Dendritic cell treated with granulocyte-macrophage colony-stimulating factor and Interleukin-4, amounts not matched to agents 40 ng/mL and 50 ng/mL, for 4 days (primary cell): ENCODE results near the gene PAFAH1B1.
"Not testable (repeated sequence)": the region's sequence is repeated elsewhere in the genome, so short reads cannot be mapped to it uniquely, and the experiment has no call there.

Source experiments
- H3K27ac Mint-ChIP-seq: one replicate; pipeline ENCODE4 v1.8.0; 2022; ENCODE audit warnings: mild to moderate bottlenecking, mixed read lengths
- H3K27me3 Mint-ChIP-seq: one replicate; pipeline ENCODE4 v1.8.0; 2022; ENCODE audit warnings: mild to moderate bottlenecking, mixed read lengths
- H3K36me3 Mint-ChIP-seq: one replicate; pipeline ENCODE4 v1.8.0; 2022; ENCODE audit warnings: low read depth, mixed read lengths
- H3K4me1 Mint-ChIP-seq: one replicate; pipeline ENCODE4 v1.8.0; 2022; ENCODE audit warnings: low read depth, mixed read lengths
- H3K4me3 Mint-ChIP-seq: one replicate; pipeline ENCODE4 v1.8.0; 2022; ENCODE audit warnings: mild to moderate bottlenecking, moderate library complexity, mixed read lengths
- H3K9me3 Mint-ChIP-seq: one replicate; pipeline ENCODE4 v1.8.0; 2022; ENCODE audit warnings: mixed read lengths
- intact Hi-C: fragments of 100-400 bp; cut with micrococcal nuclease; formaldehyde crosslinking; loops from one replicate; pipeline ENCODE4 v1.15.0; 2022

The PAFAH1B1 gene

GRCh38 chr17:2592971-2593820 lies at the start of gene PAFAH1B1:
TSS of gene PAFAH1B1 (plus strand) at chr17:2593654. CDS start at chr17:2638289, 44,635 bp downstream.
- intact Hi-C loops: loop anchor here (5.0 kb wide), 2 partner anchors 79 to 81 kb away; partner anchors contain the start of gene METTL16
- Mint-ChIP-seq H3K4me3 (peak within 1 kb of the TSS; percentile 95), H3K4me1 (peaks cover 25% of the 10 kb centered on the region), H3K9me3 (no peaks in the 10 kb centered on the region), H3K27ac (peak within 1 kb of the TSS; percentile 88), H3K36me3 (peaks cover 20% of the 10 kb centered on the region), H3K27me3 (no peaks in the 10 kb centered on the region)

GRCh38 chr17:2545393-2545792 lies 48.1 kb upstream of the PAFAH1B1 start:
- peaks cover 6% of the 10 kb centered on the region for H3K27me3 Mint-ChIP-seq
- intact Hi-C loops: no loop called here
- peaks cover 8% of the 10 kb centered on the region for H3K4me1 Mint-ChIP-seq
- H3K36me3 Mint-ChIP-seq: no peaks in the 10 kb centered on the region
- no peaks in the 10 kb centered on the region for H3K9me3 Mint-ChIP-seq
- H3K4me3 Mint-ChIP-seq: no peak overlapping the region
- no peak overlapping the region for H3K27ac Mint-ChIP-seq

GRCh38 chr17:2547176-2547575 lies 46.3 kb upstream of the PAFAH1B1 start:
- Mint-ChIP-seq H3K36me3 (no peaks in the 10 kb centered on the region), H3K4me3 (no peak overlapping the region), H3K4me1 (peaks cover 6% of the 10 kb centered on the region), H3K27me3 (peaks cover 12% of the 10 kb centered on the region), H3K27ac (no peak overlapping the region), H3K9me3 (no peaks in the 10 kb centered on the region)
- intact Hi-C loops: no loop called here

- H3K36me3 Mint-ChIP-seq, intact Hi-C loops, H3K27ac Mint-ChIP-seq, H3K9me3 Mint-ChIP-seq, H3K4me1 Mint-ChIP-seq, H3K4me3 Mint-ChIP-seq: not testable (repeated sequence)
- H3K27me3 Mint-ChIP-seq: peaks cover 14% of the 10 kb centered on the region
Observed at GRCh38 chr17:2548026-2548425, 45.4 kb upstream of the PAFAH1B1 start.

GRCh38 chr17:2549392-2550211 lies 43.9 kb upstream of the PAFAH1B1 start:
- no peak overlapping the region for H3K27ac Mint-ChIP-seq
- peaks cover 19% of the 10 kb centered on the region for H3K27me3 Mint-ChIP-seq
- H3K4me1 Mint-ChIP-seq: no peaks in the 10 kb centered on the region
- no peaks in the 10 kb centered on the region for H3K9me3 Mint-ChIP-seq
- H3K4me3 Mint-ChIP-seq: no peak overlapping the region
- intact Hi-C loops: no loop called here
- H3K36me3 Mint-ChIP-seq: no peaks in the 10 kb centered on the region

GRCh38 chr17:2551493-2551892 lies 42.0 kb upstream of the PAFAH1B1 start:
- no peak overlapping the region for H3K27ac Mint-ChIP-seq
- H3K9me3 Mint-ChIP-seq: no peaks in the 10 kb centered on the region
- H3K27me3 Mint-ChIP-seq: peaks cover 19% of the 10 kb centered on the region
- H3K36me3 Mint-ChIP-seq: no peaks in the 10 kb centered on the region
- H3K4me3 Mint-ChIP-seq: no peak overlapping the region
- H3K4me1 Mint-ChIP-seq: no peaks in the 10 kb centered on the region
- intact Hi-C loops: no loop called here

- no peaks in the 10 kb centered on the region for H3K36me3 Mint-ChIP-seq
- no peaks in the 10 kb centered on the region for H3K9me3 Mint-ChIP-seq
- peaks cover under 1% of the 10 kb centered on the region for H3K4me1 Mint-ChIP-seq
- no peak overlapping the region for H3K4me3 Mint-ChIP-seq
- H3K27me3 Mint-ChIP-seq: peaks cover 19% of the 10 kb centered on the region
- intact Hi-C loops: no loop called here
- no peak overlapping the region for H3K27ac Mint-ChIP-seq
Observed at GRCh38 chr17:2551928-2552327, 41.5 kb upstream of the PAFAH1B1 start.

GRCh38 chr17:2560658-2561057 lies 32.8 kb upstream of the PAFAH1B1 start:
- H3K9me3 Mint-ChIP-seq: no peaks in the 10 kb centered on the region
- H3K36me3 Mint-ChIP-seq: no peaks in the 10 kb centered on the region
- no peak overlapping the region for H3K27ac Mint-ChIP-seq
- H3K4me1 Mint-ChIP-seq: peaks cover 10% of the 10 kb centered on the region
- intact Hi-C loops: no loop called here
- peaks cover 1% of the 10 kb centered on the region for H3K27me3 Mint-ChIP-seq
- no peak overlapping the region for H3K4me3 Mint-ChIP-seq

- Mint-ChIP-seq H3K36me3 (no peaks in the 10 kb centered on the region), H3K9me3 (no peaks in the 10 kb centered on the region), H3K27ac (no peak overlapping the region)
Observed at GRCh38 chr17:2562162-2562858, 31.1 kb upstream of the PAFAH1B1 start.

GRCh38 chr17:2563061-2563460 lies 30.4 kb upstream of the PAFAH1B1 start:
- Mint-ChIP-seq H3K4me1 (peaks cover 3% of the 10 kb centered on the region), H3K4me3 (no peak overlapping the region), H3K27me3 (peaks cover 1% of the 10 kb centered on the region), H3K36me3 (no peaks in the 10 kb centered on the region), H3K27ac (no peak overlapping the region), H3K9me3 (no peaks in the 10 kb centered on the region)
- intact Hi-C loops: no loop called here

More at GRCh38 chr17:2562162-2562858, 31.1 kb upstream of the PAFAH1B1 start:
- Mint-ChIP-seq H3K4me1 (peaks cover 6% of the 10 kb centered on the region), H3K4me3 (no peak overlapping the region), H3K27me3 (peaks cover 1% of the 10 kb centered on the region)
- intact Hi-C loops: no loop called here

- H3K27ac Mint-ChIP-seq: no peak overlapping the region
- H3K27me3 Mint-ChIP-seq: peaks cover 1% of the 10 kb centered on the region
- H3K4me3 Mint-ChIP-seq: no peak overlapping the region
- H3K9me3 Mint-ChIP-seq: no peaks in the 10 kb centered on the region
- no peaks in the 10 kb centered on the region for H3K4me1 Mint-ChIP-seq
- intact Hi-C loops: no loop called here
- no peaks in the 10 kb centered on the region for H3K36me3 Mint-ChIP-seq
Observed at GRCh38 chr17:2563543-2563942, 29.9 kb upstream of the PAFAH1B1 start.

GRCh38 chr17:2564877-2565276 lies 28.6 kb upstream of the PAFAH1B1 start:
- H3K4me1 Mint-ChIP-seq: no peaks in the 10 kb centered on the region
- no peak overlapping the region for H3K27ac Mint-ChIP-seq
- intact Hi-C loops: no loop called here
- no peaks in the 10 kb centered on the region for H3K36me3 Mint-ChIP-seq
- H3K9me3 Mint-ChIP-seq: no peaks in the 10 kb centered on the region
- peaks cover 5% of the 10 kb centered on the region for H3K27me3 Mint-ChIP-seq
- no peak overlapping the region for H3K4me3 Mint-ChIP-seq

- no peaks in the 10 kb centered on the region for H3K4me1 Mint-ChIP-seq
- peaks cover 5% of the 10 kb centered on the region for H3K27me3 Mint-ChIP-seq
- H3K4me3 Mint-ChIP-seq: no peak overlapping the region
- H3K27ac Mint-ChIP-seq: no peak overlapping the region
- intact Hi-C loops: no loop called here
- H3K36me3 Mint-ChIP-seq: no peaks in the 10 kb centered on the region
- no peaks in the 10 kb centered on the region for H3K9me3 Mint-ChIP-seq
Observed at GRCh38 chr17:2566056-2566455, 27.4 kb upstream of the PAFAH1B1 start.
